ENCODE results near the gene CAMK2D. TPM values are rescaled to one million over a fixed set of nuclear protein-coding genes. Genes with fewer than 3 reads are reported as not detected.

CAMK2D gene
- total RNA-seq, 1 experiment from 2014 or later = 7.9 TPM

- DNase-seq (ENCODE audit: low read depth) = no peak
Measured at GRCh38 chr4:113637823-113638561, 123.5 kb downstream of the CAMK2D start.

- DNase-seq (ENCODE audit: low read depth) = peak; percentile 4
Measured at GRCh38 chr4:113637363-113637762, 124.2 kb downstream of the CAMK2D start.

- DNase-seq (ENCODE audit: low read depth) = peak; percentile 64
Measured at GRCh38 chr4:113636877-113637276, 124.7 kb downstream of the CAMK2D start.

GRCh38 chr4:113636438-113636818 lies 125.1 kb downstream of the CAMK2D start:
- no peak for DNase-seq (ENCODE audit: low read depth)

- peak; percentile 8 for DNase-seq (ENCODE audit: low read depth)
Measured at GRCh38 chr4:113635739-113636437, 125.7 kb downstream of the CAMK2D start.

- no peak for DNase-seq (ENCODE audit: low read depth)
Measured at GRCh38 chr4:113634081-113634969, 127.2 kb downstream of the CAMK2D start.

- no peak for DNase-seq (ENCODE audit: low read depth)
Measured at GRCh38 chr4:113633467-113633866, 128.1 kb downstream of the CAMK2D start.

- DNase-seq (ENCODE audit: low read depth) = no peak
Measured at GRCh38 chr4:113628711-113629110, 132.8 kb downstream of the CAMK2D start.

- no peak for DNase-seq (ENCODE audit: low read depth)
Measured at GRCh38 chr4:113627321-113627720, 134.2 kb downstream of the CAMK2D start.

- no peak for DNase-seq (ENCODE audit: low read depth)
Measured at GRCh38 chr4:113625902-113626301, 135.6 kb downstream of the CAMK2D start.

GRCh38 chr4:113623274-113623894 lies 138.2 kb downstream of the CAMK2D start:
- no peak for DNase-seq (ENCODE audit: low read depth)

GRCh38 chr4:113621633-113622032 lies 139.9 kb downstream of the CAMK2D start:
- no peak for DNase-seq (ENCODE audit: low read depth)

- no peak for DNase-seq (ENCODE audit: low read depth)
Measured at GRCh38 chr4:113620032-113620431, 141.5 kb downstream of the CAMK2D start.

- DNase-seq (ENCODE audit: low read depth) = no peak
Measured at GRCh38 chr4:113619526-113619925, 142.0 kb downstream of the CAMK2D start.

- no peak for DNase-seq (ENCODE audit: low read depth)
Measured at GRCh38 chr4:113618205-113618604, 143.3 kb downstream of the CAMK2D start.

GRCh38 chr4:113617195-113617594 lies 144.3 kb downstream of the CAMK2D start:
- DNase-seq (ENCODE audit: low read depth) = no peak

- no peak for DNase-seq (ENCODE audit: low read depth)
Measured at GRCh38 chr4:113616443-113616842, 145.1 kb downstream of the CAMK2D start.

GRCh38 chr4:113614414-113614813 lies 147.1 kb downstream of the CAMK2D start:
- DNase-seq (ENCODE audit: low read depth) = no peak

- DNase-seq (ENCODE audit: low read depth) = no peak
Measured at GRCh38 chr4:113613503-113613902, 148.0 kb downstream of the CAMK2D start.

GRCh38 chr4:113610537-113610936 lies 151.0 kb downstream of the CAMK2D start:
- DNase-seq (ENCODE audit: low read depth) = no peak

GRCh38 chr4:113607998-113608397 lies 153.5 kb downstream of the CAMK2D start:
- no peak for DNase-seq (ENCODE audit: low read depth)

Measured in Daoy (cell line).